H1 (cell line): Measurements from ENCODE around the gene HMCN2. TPM values are rescaled to one million over a fixed set of nuclear protein-coding genes. Genes with fewer than 3 reads are reported as not detected.

Source experiments
- CTCF ChIA-PET: fragments of 300-600 bp; sonication (Branson Sonifier 250); formaldehyde crosslinking; loops from one replicate; lab custom pipeline; 2021; ENCODE audit not compliant: partially characterized antibody; lab: Charles Lee
- POLR2A ChIA-PET: fragments of 300-600 bp; sonication (Branson Sonifier 250); formaldehyde crosslinking; loops from one replicate; lab custom pipeline; 2021; ENCODE audit warnings: inconsistent platforms; ENCODE audit not compliant: partially characterized antibody; lab: Charles Lee
- DNase-seq, 2 experiments: peaks; one replicate each; pipeline versions ENCODE4 v3.0.0 to v3.0.0-alpha.2; 2010 to 2022; ENCODE audit warnings: low spot score in 2 of 2, low read depth in 1 of 2, mixed read lengths in 1 of 2
- FAIRE-seq: peaks from 2 replicates; lab custom pipeline; 2011; peaks lifted over from hg19 to GRCh38; lab: Jason Lieb, UNC
- H2AFZ ChIP-seq: 2 replicates; pipeline ENCODE4 v1.8.1; 2012; ENCODE audit warnings: low read length, inconsistent platforms
- H2AK5ac ChIP-seq: 2 replicates; pipeline ENCODE4 v1.6.1; 2013; ENCODE audit warnings: low read depth, low read length
- H2BK120ac ChIP-seq: replicated peaks from 2 replicates; pipeline ENCODE3; 2013; ENCODE audit warnings: low read depth, low read length, inconsistent platforms
- H2BK12ac ChIP-seq: 2 replicates; pipeline ENCODE4 v1.6.1; 2013; ENCODE audit warnings: low read depth, low read length
- H2BK15ac ChIP-seq: 2 replicates; pipeline ENCODE4 v1.6.1; 2013; ENCODE audit warnings: low read length
- H2BK20ac ChIP-seq: 2 replicates; pipeline ENCODE4 v1.6.1; 2013; ENCODE audit warnings: low read length
- H2BK5ac ChIP-seq: 2 replicates; pipeline ENCODE4 v1.6.1; 2013; ENCODE audit warnings: low read depth, low read length
- H3K14ac ChIP-seq: 2 replicates; pipeline ENCODE4 v1.6.1; 2013; ENCODE audit warnings: inconsistent platforms; ENCODE audit not compliant: insufficient read length
- H3K18ac ChIP-seq: 2 replicates; pipeline ENCODE4 v1.6.1; 2013; ENCODE audit warnings: low read length; ENCODE audit errors: extremely low read depth
- H3K23ac ChIP-seq: 2 replicates; pipeline ENCODE4 v1.6.1; 2013; ENCODE audit warnings: inconsistent platforms; ENCODE audit not compliant: insufficient read length
- H3K23me2 ChIP-seq: 2 replicates; pipeline ENCODE4 v1.6.1; 2013; ENCODE audit warnings: low read depth, low read length
- H3K27ac ChIP-seq: 2 replicates; pipeline ENCODE4 v1.6.1; 2011; ENCODE audit warnings: low read depth, low read length, inconsistent platforms
- H3K27me3 ChIP-seq, 4 experiments: replicated peaks in 1 of 4; 1 replicate in 1 of 4; 2 replicates in 3 of 4; pipeline versions ENCODE4 v1.6.1 to v1.8.1; 2011 to 2013; ENCODE audit warnings: low read length in 3 of 4, mild to moderate bottlenecking in 3 of 4, inconsistent platforms in 2 of 4, mixed read lengths in 2 of 4, moderate library complexity in 1 of 4; ENCODE audit not compliant: control insufficient read depth in 3 of 4, insufficient read depth in 3 of 4; ENCODE audit errors: extremely low read depth in 1 of 4
- H3K36me3 ChIP-seq, 4 experiments: 2 replicates each; pipeline versions ENCODE4 v1.6.1 to v1.8.1; 2011 to 2013; ENCODE audit warnings: mild to moderate bottlenecking in 4 of 4, low read length in 3 of 4, moderate library complexity in 2 of 4, control low read depth in 1 of 4, inconsistent platforms in 1 of 4; ENCODE audit not compliant: insufficient read depth in 4 of 4, control insufficient read depth in 2 of 4
- H3K4ac ChIP-seq: replicated peaks from 2 replicates; pipeline ENCODE3; 2013; ENCODE audit warnings: low read length, low read depth, mixed read lengths, inconsistent platforms; ENCODE audit not compliant: insufficient read length
- H3K4me1 ChIP-seq, 4 experiments: replicated peaks in 1 of 4; 1 replicate in 1 of 4; 2 replicates in 3 of 4; pipeline versions ENCODE4 v1.6.1 to v1.8.1; 2011 to 2013; ENCODE audit warnings: low read length in 3 of 4, inconsistent platforms in 2 of 4, mixed read lengths in 1 of 4; ENCODE audit not compliant: insufficient read depth in 4 of 4, control insufficient read depth in 3 of 4
- H3K4me2 ChIP-seq, 2 experiments: 2 replicates each; pipeline versions ENCODE4 v1.6.1 to v1.8.1; 2011 to 2013; ENCODE audit warnings: low read depth in 2 of 2, low read length in 2 of 2, control low read depth in 1 of 2, inconsistent platforms in 1 of 2, mild to moderate bottlenecking in 1 of 2; ENCODE audit not compliant: insufficient read depth in 1 of 2
- H3K4me3 ChIP-seq, 4 experiments: fragments of 200-600, 300-600 bp in 1 of 4; sonication (generic), shearing (Covaris generic), sonication (Bioruptor Twin) in 1 of 4; 2 replicates each; pipeline versions ENCODE4 v1.5.1 to v1.8.1; 2011 to 2016; ENCODE audit warnings: low read length in 4 of 4, low read depth in 3 of 4, control low read depth in 2 of 4, inconsistent platforms in 2 of 4, mild to moderate bottlenecking in 2 of 4, mixed read lengths in 1 of 4, moderate library complexity in 1 of 4; ENCODE audit not compliant: insufficient read depth in 2 of 4; ENCODE audit errors: extremely low read depth in 1 of 4
- H3K56ac ChIP-seq: replicated peaks from 2 replicates; pipeline ENCODE3; 2013; ENCODE audit warnings: low read depth, mild to moderate bottlenecking, mixed read lengths, low read length, inconsistent platforms; ENCODE audit not compliant: insufficient read length
- H3K79me1 ChIP-seq: 2 replicates; pipeline ENCODE4 v1.6.1; 2013; ENCODE audit warnings: low read depth, low read length, control low read depth
- H3K79me2 ChIP-seq, 2 experiments: 2 replicates each; pipeline versions ENCODE4 v1.6.1 to v1.8.1; 2012 to 2013; ENCODE audit warnings: low read length in 2 of 2, mild to moderate bottlenecking in 2 of 2, inconsistent platforms in 1 of 2; ENCODE audit not compliant: insufficient read depth in 2 of 2, control insufficient read depth in 1 of 2
- H3K9ac ChIP-seq, 4 experiments: replicated peaks in 1 of 4; 1 replicate in 1 of 4; 2 replicates in 3 of 4; pipeline versions ENCODE4 v1.6.1 to v1.8.1; 2011 to 2013; ENCODE audit warnings: low read depth in 3 of 4, low read length in 3 of 4, control low read depth in 2 of 4, mild to moderate bottlenecking in 2 of 4, moderate library complexity in 2 of 4, inconsistent platforms in 1 of 4; ENCODE audit errors: extremely low read depth in 1 of 4
- H3K9me3 ChIP-seq, 2 experiments: 2 replicates each; pipeline versions ENCODE4 v1.6.1 to v1.8.1; 2012 to 2013; ENCODE audit warnings: mild to moderate bottlenecking in 2 of 2, moderate library complexity in 2 of 2, control low read depth in 1 of 2, inconsistent platforms in 1 of 2, low read depth in 1 of 2, low read length in 1 of 2, mixed read lengths in 1 of 2; ENCODE audit not compliant: insufficient read depth in 2 of 2
- H4K20me1 ChIP-seq, 2 experiments: replicated peaks in 1 of 2; 2 replicates each; pipeline versions ENCODE3 to v1.8.1; 2011 to 2013; ENCODE audit warnings: inconsistent platforms in 2 of 2, low read length in 2 of 2, mild to moderate bottlenecking in 1 of 2; ENCODE audit not compliant: insufficient read depth in 2 of 2, control insufficient read depth in 1 of 2
- H4K5ac ChIP-seq: 2 replicates; pipeline ENCODE4 v1.6.1; 2013; ENCODE audit warnings: low read length, low read depth, mixed read lengths, inconsistent platforms; ENCODE audit not compliant: insufficient read length
- H4K8ac ChIP-seq: 2 replicates; pipeline ENCODE4 v1.8.0; 2013; ENCODE audit warnings: mild to moderate bottlenecking, moderate library complexity, low read length, inconsistent platforms; ENCODE audit not compliant: insufficient read depth; ENCODE audit errors: extremely low read depth
- H4K91ac ChIP-seq: replicated peaks from 2 replicates; pipeline ENCODE3; 2013; ENCODE audit warnings: low read length, mixed read lengths, inconsistent platforms; ENCODE audit not compliant: insufficient read length
- FOSL1 ChIP-seq: IDR thresholded peaks from 2 replicates; pipeline ENCODE4 v1.6.1; 2011; ENCODE audit warnings: mild to moderate bottlenecking, low read depth, low read length, moderate library complexity; ENCODE audit not compliant: insufficient read depth
- KDM1A ChIP-seq: fragments of 200-600, 300-600 bp; sonication (generic); IDR thresholded peaks from 2 replicates; pipeline ENCODE4 v1.7.1; 2016; ENCODE audit warnings: mild to moderate bottlenecking, low read length, borderline replicate concordance
- RXRA ChIP-seq: IDR thresholded peaks from 2 replicates; pipeline ENCODE4 v1.6.1; 2011; ENCODE audit warnings: low read depth, mild to moderate bottlenecking, low read length, moderate library complexity; ENCODE audit not compliant: insufficient read depth
- SIN3A ChIP-seq, 2 experiments: IDR thresholded peaks in 1 of 2; conservative IDR thresholded peaks in 1 of 2; 2 replicates each; pipeline ENCODE4 v1.6.1; 2011 to 2012; ENCODE audit warnings: low read length in 2 of 2, improper control_type of control experiment in 1 of 2, low read depth in 1 of 2, mild to moderate bottlenecking in 1 of 2
- SP2 ChIP-seq: IDR thresholded peaks from 2 replicates; pipeline ENCODE4 v1.6.1; 2012; ENCODE audit warnings: mild to moderate bottlenecking, low read length, inconsistent platforms
- WGBS, 2 experiments: shearing (Covaris generic) in 1 of 2; methylation state at CpG; one replicate each; pipeline versions ENCODE4 v1.1.6 to v1.1.7; 2013 to 2015; ENCODE audit warnings: low lambda C conversion rate in 2 of 2, mixed read lengths in 2 of 2, inconsistent platforms in 1 of 2, low coverage in 1 of 2, missing lambda C conversion rate in 1 of 2; ENCODE audit not compliant: insufficient replicate concordance in 2 of 2, insufficient coverage in 1 of 2, insufficient read length in 1 of 2; ENCODE audit errors: extremely low coverage in 1 of 2, missing lambda C conversion rate in 1 of 2; 5-methylcytosine and 5-hydroxymethylcytosine counted together
- polyA plus RNA-seq, 7 experiments: library from polyadenylated mRNA; depleted of rRNA in 3 of 7; stranded (reverse) in 5 of 7; unstranded in 2 of 7; fragments of >200 nt in 5 of 7; fragments of 200-250 nt in 2 of 7; gene quantifications; 1 replicate in 5 of 7; 2 replicates in 1 of 7; 4 replicates in 1 of 7; pipeline versions ENCODE4 v1.2.1 to v1.2.3, GENCODE V29; 2011 to 2013; ENCODE audit warnings: missing spikeins in 2 of 7, mixed read lengths in 2 of 7
- total RNA-seq: library from RNA; stranded (reverse); fragmentation: NEBNext Ultra II Directional; extraction: Animal tissue kit (Norgen Biotek cat#: 25700); gene quantifications from 2 replicates; pipeline ENCODE4 v1.2.1, GENCODE V29; 2021
- TF ChIP-seq, protein P1 (sequence below): IDR thresholded peaks from 2 replicates; pipeline ENCODE4 v1.6.1; 2012; ENCODE audit warnings: inconsistent platforms

HMCN2 gene
- total and polyA plus RNA-seq, 2 of the 8 experiments (the other 6 are each of a cell fraction or from before 2014, with no cell fraction given): 5.0 to 9.1 TPM

- Histone ChIP-seq H4K20me1 (no peaks in the 10 kb centered on the region), H4K8ac (no peak overlapping the region), H3K9me3 (peaks cover 0 to under 1% of the 10 kb centered on the region in 2 experiments; a peak in 1 of 4 replicates), H3K14ac (no peak overlapping the region), H3K27ac (no peak overlapping the region), H2AFZ (no peak overlapping the region), H4K5ac (no peak overlapping the region), H3K18ac (no peak overlapping the region), H2BK5ac (no peak overlapping the region), H2BK12ac (no peak overlapping the region), H2BK15ac (no peak overlapping the region), H3K4me1 (no peaks in the 10 kb centered on the region), H2AK5ac (no peak overlapping the region), H3K79me1 (no peaks in the 10 kb centered on the region), H3K27me3 (no peaks in the 10 kb centered on the region; a peak in 1 of 7 replicates), H3K79me2 (no peaks in the 10 kb centered on the region), H4K91ac (no peak overlapping the region), H3K23ac (no peak overlapping the region), H3K4ac (no peak overlapping the region), H2BK20ac (no peak overlapping the region; the same call in 1 of the 2 replicates), H3K4me3 (no peak overlapping the region), H3K36me3 (no peaks in the 10 kb centered on the region), H2BK120ac (no peak overlapping the region), H3K56ac (no peak overlapping the region), H3K9ac (no peak overlapping the region), H3K4me2 (no peak overlapping the region), H3K23me2 (no peaks in the 10 kb centered on the region)
- TF ChIP-seq SIN3A (conservative IDR thresholded peaks at IDR 0.05 in 1 of 2, IDR thresholded peaks at IDR 0.05 in 1 of 2; ENCODE audit: low read depth in 1 of 2, low read length in 2 of 2) (no peak), SP2 (no peak), KDM1A (no peak), FOSL1 (no peak), RXRA (no peak)
- TF ChIP-seq, protein P1, sequence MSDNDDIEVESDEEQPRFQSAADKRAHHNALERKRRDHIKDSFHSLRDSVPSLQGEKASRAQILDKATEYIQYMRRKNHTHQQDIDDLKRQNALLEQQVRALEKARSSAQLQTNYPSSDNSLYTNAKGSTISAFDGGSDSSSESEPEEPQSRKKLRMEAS: no peak
- 88% methylated on average over 12 of the region's 12 CpGs; no CpG with 5 or more reads in 1 of the 2 experiments for WGBS, 2 experiments
- POLR2A ChIA-PET: interaction anchor here (1.0 to 1.3 kb wide), 2 partner anchors 14 kb away, joined by 3 to 4 read pairs; no protein-coding TSS in a partner anchor
- FAIRE-seq (no peak), DNase-seq (no peak)
- CTCF ChIA-PET: interaction anchor here (0.6 to 1.5 kb wide), 5 partner anchors 11 to 686 kb away, joined by 3 to 10 read pairs (median 5); no protein-coding TSS in a partner anchor
Observed at GRCh38 chr9:130414081-130414731, 148.6 kb downstream of the HMCN2 start.
